HG03064 (cell line): ENCODE results near the gene ARFGAP3.

Experiments
- ATAC-seq: cut with Tn5 transposase; IDR thresholded peaks from one replicate; pipeline ENCODE4 v1.9.1; 2021; ENCODE audit warnings: low read depth; ENCODE audit not compliant: unreplicated experiment

Gene ARFGAP3

GRCh38 chr22:42856865-42857704 is at the start of gene ARFGAP3:
ARFGAP3 (minus strand) TSS chr22:42857273; CDS start chr22:42857182, 91 bp downstream.
- peak; percentile 60 for ATAC-seq

GRCh38 chr22:42905702-42906183 is 48.7 kb upstream of the ARFGAP3 start:
- ATAC-seq, result no peak

- ATAC-seq, result no peak
These were observed 48.1 kb upstream of the ARFGAP3 start for GRCh38 chr22:42905217-42905616.

- ATAC-seq, result no peak
These were observed 47.0 kb upstream of the ARFGAP3 start for GRCh38 chr22:42904050-42904449.

- no peak for ATAC-seq
These were observed 45.9 kb upstream of the ARFGAP3 start for GRCh38 chr22:42902875-42903510.

- no peak for ATAC-seq
These were observed 44.9 kb upstream of the ARFGAP3 start for GRCh38 chr22:42901790-42902508.

- no peak for ATAC-seq
These were observed 40.9 kb upstream of the ARFGAP3 start for GRCh38 chr22:42897960-42898359.

GRCh38 chr22:42895541-42895981 is 38.5 kb upstream of the ARFGAP3 start:
- no peak for ATAC-seq

- no peak for ATAC-seq
These were observed 38.0 kb upstream of the ARFGAP3 start for GRCh38 chr22:42895087-42895486.

GRCh38 chr22:42893371-42894150 is 36.5 kb upstream of the ARFGAP3 start:
- no peak for ATAC-seq

GRCh38 chr22:42892571-42893316 is 35.7 kb upstream of the ARFGAP3 start:
- no peak for ATAC-seq

- ATAC-seq, result no peak
These were observed 35.1 kb upstream of the ARFGAP3 start for GRCh38 chr22:42892156-42892555.

- no peak for ATAC-seq
These were observed 34.6 kb upstream of the ARFGAP3 start for GRCh38 chr22:42891696-42892095.

GRCh38 chr22:42891008-42891407 is 33.9 kb upstream of the ARFGAP3 start:
- ATAC-seq, result no peak

GRCh38 chr22:42889304-42889703 is 32.2 kb upstream of the ARFGAP3 start:
- ATAC-seq, result no peak

- no peak for ATAC-seq
These were observed 30.7 kb upstream of the ARFGAP3 start for GRCh38 chr22:42887523-42888507.

- ATAC-seq, result no peak
These were observed 30.0 kb upstream of the ARFGAP3 start for GRCh38 chr22:42887120-42887519.

- no peak for ATAC-seq
These were observed 28.4 kb upstream of the ARFGAP3 start for GRCh38 chr22:42885446-42885845.
